Measurements from ENCODE around the gene ATP6V1A.

GRCh38 chr3:113754494-113755159, 7.8 kb downstream of the ATP6V1A start:
- TF ChIP-seq EZH2phosphoT487 (IDR thresholded peaks at IDR 0.05; ENCODE audit: insufficient read depth, low read depth): no peak
- no peak for TF ChIP-seq EZH2 (IDR thresholded peaks at IDR 0.05; ENCODE audit: insufficient read depth, poor library complexity, severe bottlenecking)

Measured in GM23248 (cell line).